HepG2 (cell line): ENCODE data around the gene PPP3R1. TPM values are rescaled to one million over a fixed set of nuclear protein-coding genes. Genes with fewer than 3 reads are reported as not detected.

Experiments used
- ARID2 ChIP-seq: sonication (generic); formaldehyde crosslinking; IDR thresholded peaks from 2 replicates; pipeline ENCODE4 v1.8.1; 2022; ENCODE audit warnings: mild to moderate bottlenecking, missing genetic modification reagents, borderline replicate concordance
- CENPT ChIP-seq: sonication (generic); formaldehyde crosslinking; IDR thresholded peaks from 2 replicates; pipeline ENCODE4 v1.8.0; 2022; ENCODE audit warnings: low read depth, mild to moderate bottlenecking, moderate library complexity, missing genetic modification reagents
- ELF1 ChIP-seq: sonication (generic); formaldehyde crosslinking; IDR thresholded peaks from 2 replicates; pipeline ENCODE4 v1.4.0; 2020; ENCODE audit warnings: missing genetic modification reagents
- HNF4A ChIP-seq: sonication (generic); formaldehyde crosslinking; IDR thresholded peaks from 2 replicates; pipeline ENCODE4 v1.4.0; 2020; ENCODE audit warnings: missing genetic modification reagents
- KDM3A ChIP-seq: IDR thresholded peaks from 2 replicates; pipeline ENCODE4 v1.6.1; 2018; ENCODE audit warnings: low read depth, missing compliant biosample characterization
- MTERF4 ChIP-seq: sonication (generic); formaldehyde crosslinking; IDR thresholded peaks from 2 replicates; pipeline ENCODE4 v1.8.0; 2023; ENCODE audit warnings: mild to moderate bottlenecking, missing genetic modification reagents
- NR2F1 ChIP-seq, 2 experiments: fragments of 450-650 bp in 1 of 2; formaldehyde crosslinking in 1 of 2; IDR thresholded peaks; 2 replicates each; pipeline versions ENCODE4 v1.5.0 to v1.6.1; 2016 to 2020; ENCODE audit warnings: mild to moderate bottlenecking in 1 of 2, missing compliant biosample characterization in 1 of 2, missing genetic modification reagents in 1 of 2, moderate library complexity in 1 of 2
- PAWR ChIP-seq: sonication (generic); formaldehyde crosslinking; IDR thresholded peaks from 2 replicates; pipeline ENCODE4 v1.4.0; 2020; ENCODE audit warnings: missing genetic modification reagents, mild to moderate bottlenecking, borderline replicate concordance
- TEF ChIP-seq: sonication (generic); formaldehyde crosslinking; IDR thresholded peaks from 2 replicates; pipeline ENCODE4 v1.5.0; 2020; ENCODE audit warnings: missing genetic modification reagents
- ZKSCAN1 ChIP-seq: fragments of 150-350 bp; IDR thresholded peaks from 2 replicates; pipeline ENCODE4 v1.6.1; 2014; ENCODE audit warnings: low read length
- ZNF18 ChIP-seq: sonication (generic); formaldehyde crosslinking; IDR thresholded peaks from 2 replicates; pipeline ENCODE4 v1.8.0; 2022; ENCODE audit warnings: mild to moderate bottlenecking, missing genetic modification reagents; ENCODE audit not compliant: insufficient replicate concordance
- ZNF33A ChIP-seq: sonication (generic); formaldehyde crosslinking; IDR thresholded peaks from 2 replicates; pipeline ENCODE4 v1.5.1; 2020; ENCODE audit warnings: missing genetic modification reagents, mild to moderate bottlenecking, moderate library complexity, borderline replicate concordance
- ZNF407 ChIP-seq: sonication (generic); formaldehyde crosslinking; IDR thresholded peaks from one replicate; pipeline ENCODE4 v1.5.1; 2020; ENCODE audit warnings: mild to moderate bottlenecking, missing genetic modification reagents; ENCODE audit errors: not compliant biosample characterization
- ZNF547 ChIP-seq: sonication (generic); formaldehyde crosslinking; IDR thresholded peaks from 2 replicates; pipeline ENCODE4 v1.5.1; 2020; ENCODE audit warnings: mild to moderate bottlenecking, missing genetic modification reagents
- ZNF597 ChIP-seq: sonication (generic); formaldehyde crosslinking; IDR thresholded peaks from 2 replicates; pipeline ENCODE4 v1.5.0; 2020; ENCODE audit warnings: missing genetic modification reagents
- ZNF615 ChIP-seq: sonication (generic); formaldehyde crosslinking; IDR thresholded peaks from 2 replicates; pipeline ENCODE4 v1.5.0; 2020; ENCODE audit warnings: mild to moderate bottlenecking, missing genetic modification reagents, borderline replicate concordance
- ZNF749 ChIP-seq: sonication (generic); formaldehyde crosslinking; IDR thresholded peaks from 2 replicates; pipeline ENCODE4 v1.8.0; 2022; ENCODE audit warnings: mild to moderate bottlenecking, missing genetic modification reagents, moderate library complexity, borderline replicate concordance
- polyA plus RNA-seq, 8 experiments: library from polyadenylated mRNA; depleted of rRNA in 3 of 8; stranded (reverse) in 7 of 8; unstranded in 1 of 8; fragments of >200 nt; fragmentation: Illumina TruSeq in 4 of 8; extraction: Trizol in 4 of 8; gene quantifications; 2 replicates each; pipeline versions ENCODE4 v1.2.1 to v1.2.3, GENCODE V29; 2011 to 2016; ENCODE audit warnings: low read depth in 4 of 8, missing spikeins in 1 of 8, mixed read lengths in 1 of 8; ENCODE audit not compliant: insufficient read depth in 1 of 8
- total RNA-seq, 5 experiments: library from RNA; depleted of rRNA; stranded (reverse); fragments of >200 nt; fragmentation: Illumina TruSeq; extraction: Trizol; gene quantifications; 2 replicates each; pipeline ENCODE4 v1.2.3, GENCODE V29; 2016; ENCODE audit warnings: low read depth in 1 of 5

Gene PPP3R1
- total and polyA plus RNA-seq, 2 of the 13 experiments (the other 11 are each of a cell fraction or from before 2014, with no cell fraction given) = 11.6 to 25.7 TPM

GRCh38 chr2:68251855-68252399 is 405 bp downstream of the PPP3R1 start (continued):
- TF ChIP-seq ZNF749 (CRISPR knock-in tag) = no peak
- no peak; the same call in 1 of the 2 replicates for TF ChIP-seq MTERF4 (CRISPR knock-in tag)
- TF ChIP-seq ZNF33A (CRISPR knock-in tag) = no peak
- no peak for TF ChIP-seq ELF1 (CRISPR knock-in tag)
- TF ChIP-seq ZNF597 (CRISPR knock-in tag) = no peak
- no peak for TF ChIP-seq ARID2 (CRISPR knock-in tag)
- 0 out of 2 replicates have a peak, but pooled peaks have one; percentile 16 for TF ChIP-seq ZNF615
- no peak for TF ChIP-seq CENPT
- TF ChIP-seq KDM3A (CRISPR knock-in tag) = no peak; the same call in 1 of the 2 replicates
- no peak for TF ChIP-seq PAWR (CRISPR knock-in tag)
- no peak for TF ChIP-seq HNF4A (CRISPR knock-in tag)
- no peak for TF ChIP-seq TEF (CRISPR knock-in tag)
- no peak for TF ChIP-seq ZNF547 (CRISPR knock-in tag)
- no peak for TF ChIP-seq ZKSCAN1
- TF ChIP-seq NR2F1 (CRISPR knock-in tag; IDR thresholded peaks at IDR 0.05) = no peak
- no peak for TF ChIP-seq ZNF407 (CRISPR knock-in tag)
- no peak for TF ChIP-seq ZNF18 (CRISPR knock-in tag)
